HCT116 (cell line): ENCODE results near the gene CEP290. TPM values are rescaled to one million over a fixed set of nuclear protein-coding genes. Genes with fewer than 3 reads are reported as not detected.

Source experiments
- ATAC-seq: fragments of 200-7000 bp; cut with Tn5 transposase; 2 replicates; pipeline ENCODE4 v1.9.1; 2020; ENCODE audit warnings: mild to moderate bottlenecking, moderate library complexity
- BruUV-seq: library from RNA; stranded (reverse); fragments of 400-500 nt; replicated peaks from 2 replicates; lab custom pipeline; 2021; lab: Mats Ljungman, UMichigan
- CTCF ChIA-PET: fragments of 300-600 bp; sonication (Branson Sonifier 250); formaldehyde crosslinking; loops from one replicate; lab custom pipeline; 2021; ENCODE audit warnings: antibody characterized with exemption; lab: Charles Lee
- POLR2A ChIA-PET: fragments of 300-600, 350-600 bp; sonication (Branson Sonifier 250); formaldehyde crosslinking; loops from one replicate; lab custom pipeline; 2021; ENCODE audit warnings: antibody characterized with exemption; lab: Charles Lee
- RAD21 ChIA-PET, 2 experiments: fragments of 300-600 bp; sonication (Branson Sonifier 250); formaldehyde crosslinking; loops; one replicate each; lab custom pipeline; 2023; ENCODE audit warnings: low total read pairs in 2 of 2; ENCODE audit not compliant: uncharacterized antibody in 2 of 2, unreplicated experiment in 2 of 2, low non-redundant PET in 1 of 2; lab: Charles Lee
- DNase-seq: peaks from one replicate; pipeline ENCODE4 v3.0.0-alpha.2; 2010; ENCODE audit warnings: low read depth, low spot score
- H2AFZ ChIP-seq: fragments of 200-600 bp; shearing (Covaris generic), sonication (generic); 2 replicates; pipeline ENCODE4 v1.6.1; 2017; ENCODE audit warnings: low read depth, mixed run types, mixed read lengths, antibody characterized with exemption, low read length; ENCODE audit not compliant: poor library complexity, severe bottlenecking
- H3K27ac ChIP-seq: 2 replicates; pipeline ENCODE4 v1.5.1; 2012; ENCODE audit warnings: low read depth, low read length
- H3K27me3 ChIP-seq: fragments of 200-600 bp; sonication (generic); 2 replicates; pipeline ENCODE4 v1.6.1; 2016; ENCODE audit warnings: mixed run types, low read length, mixed read lengths; ENCODE audit not compliant: insufficient read depth
- H3K36me3 ChIP-seq, 2 experiments: fragments of 200-500 bp in 1 of 2; fragments of 200-600 bp in 1 of 2; sonication (Bioruptor generic) in 1 of 2; sonication (generic) in 1 of 2; 2 replicates each; pipeline versions ENCODE4 v1.5.1 to v1.6.1; 2014 to 2016; ENCODE audit warnings: low read length in 2 of 2, inconsistent platforms in 1 of 2, mixed read lengths in 1 of 2, mixed run types in 1 of 2; ENCODE audit not compliant: insufficient read depth in 2 of 2, control insufficient read depth in 1 of 2
- H3K4me1 ChIP-seq, 2 experiments: fragments of 200-600 bp in 1 of 2; sonication (generic) in 1 of 2; 2 replicates each; pipeline versions ENCODE4 v1.5.1 to v1.6.1; 2012 to 2017; ENCODE audit warnings: low read length in 2 of 2, inconsistent platforms in 1 of 2, mild to moderate bottlenecking in 1 of 2, mixed read lengths in 1 of 2, mixed run types in 1 of 2, moderate library complexity in 1 of 2; ENCODE audit not compliant: insufficient read depth in 2 of 2, control insufficient read depth in 1 of 2
- H3K4me2 ChIP-seq: fragments of 200-600 bp; sonication (generic); 2 replicates; pipeline ENCODE4 v1.6.1; 2017; ENCODE audit warnings: mixed run types, low read length, mixed read lengths
- H3K4me3 ChIP-seq, 2 experiments: fragments of 200-600 bp in 1 of 2; sonication (generic) in 1 of 2; replicated peaks in 1 of 2; 2 replicates each; pipeline ENCODE4 v1.5.1; 2011 to 2016; ENCODE audit warnings: low read length in 2 of 2, control low read depth in 1 of 2, low read depth in 1 of 2, mild to moderate bottlenecking in 1 of 2, mixed read lengths in 1 of 2, mixed run types in 1 of 2
- H3K79me2 ChIP-seq: fragments of 200-600 bp; sonication (generic); 2 replicates; pipeline ENCODE4 v1.6.1; 2017; ENCODE audit warnings: mild to moderate bottlenecking, mixed run types, low read length, moderate library complexity, mixed read lengths; ENCODE audit not compliant: insufficient read depth
- H3K9ac ChIP-seq: fragments of 200-600 bp; sonication (generic); 2 replicates; pipeline ENCODE4 v1.6.1; 2016; ENCODE audit warnings: low read length, mixed read lengths
- H3K9me2 ChIP-seq: fragments of 200-600 bp; sonication (generic), shearing (Covaris generic); 2 replicates; pipeline ENCODE4 v1.6.1; 2017; ENCODE audit warnings: mixed run types, mild to moderate bottlenecking, moderate library complexity; ENCODE audit not compliant: insufficient read depth
- H3K9me3 ChIP-seq, 2 experiments: fragments of 200-500 bp in 1 of 2; fragments of 200-600 bp in 1 of 2; sonication (Bioruptor generic) in 1 of 2; sonication (generic) in 1 of 2; 2 replicates each; pipeline ENCODE4 v1.6.1; 2014 to 2017; ENCODE audit warnings: low read length in 2 of 2, mixed read lengths in 2 of 2, inconsistent platforms in 1 of 2, low read depth in 1 of 2, mild to moderate bottlenecking in 1 of 2, mixed run types in 1 of 2, moderate library complexity in 1 of 2; ENCODE audit not compliant: control insufficient read depth in 1 of 2, insufficient read depth in 1 of 2
- H4K20me1 ChIP-seq: fragments of 200-600 bp; sonication (generic), shearing (Covaris generic); 2 replicates; pipeline ENCODE4 v1.6.1; 2017; ENCODE audit warnings: mixed run types, mild to moderate bottlenecking, moderate library complexity; ENCODE audit not compliant: insufficient read depth
- ATF3 ChIP-seq: IDR thresholded peaks from 2 replicates; pipeline ENCODE4 v1.6.1; 2012
- CTCF ChIP-seq, 3 experiments: fragments of 200-600 bp in 1 of 3; sonication (generic) in 1 of 3; IDR thresholded peaks in 2 of 3; conservative IDR thresholded peaks in 1 of 3; 2 replicates each; pipeline ENCODE4 v1.5.1; 2012 to 2017; ENCODE audit warnings: low read depth in 2 of 3, low read length in 2 of 3, antibody characterized with exemption in 1 of 3, borderline replicate concordance in 1 of 3, control low read depth in 1 of 3, mild to moderate bottlenecking in 1 of 3, mixed read lengths in 1 of 3, mixed run types in 1 of 3, moderate library complexity in 1 of 3; ENCODE audit not compliant: insufficient read depth in 1 of 3
- EGR1 ChIP-seq: IDR thresholded peaks from 2 replicates; pipeline ENCODE4 v1.6.1; 2012; ENCODE audit warnings: low read depth
- ELF1 ChIP-seq: IDR thresholded peaks from 2 replicates; pipeline ENCODE4 v1.6.1; 2012; ENCODE audit warnings: low read depth, borderline replicate concordance
- EZH2 ChIP-seq: fragments of 200-600 bp; sonication (generic); IDR thresholded peaks from 2 replicates; pipeline ENCODE4 v1.6.1; 2017; ENCODE audit warnings: antibody characterized with exemption, mixed run types
- FOSL1 ChIP-seq: IDR thresholded peaks from 2 replicates; pipeline ENCODE4 v1.6.1; 2012; ENCODE audit warnings: low read depth
- MAX ChIP-seq: IDR thresholded peaks from 2 replicates; pipeline ENCODE4 v1.6.1; 2012
- POLR2AphosphoS5 ChIP-seq: IDR thresholded peaks from 2 replicates; pipeline ENCODE4 v1.6.1; 2011; ENCODE audit warnings: mild to moderate bottlenecking, low read depth, low read length, moderate library complexity
- RAD21 ChIP-seq: IDR thresholded peaks from 2 replicates; pipeline ENCODE4 v1.6.1; 2012; ENCODE audit warnings: low read depth, mild to moderate bottlenecking
- REST ChIP-seq: IDR thresholded peaks from 2 replicates; pipeline ENCODE4 v1.6.1; 2012; ENCODE audit warnings: low read depth
- SIN3A ChIP-seq: IDR thresholded peaks from 2 replicates; pipeline ENCODE4 v1.6.1; 2012; ENCODE audit warnings: low read depth
- SP1 ChIP-seq: IDR thresholded peaks from 2 replicates; pipeline ENCODE4 v1.6.1; 2012; ENCODE audit warnings: low read depth
- TCF7L2 ChIP-seq: IDR thresholded peaks from 2 replicates; pipeline ENCODE4 v1.7.0; 2011; ENCODE audit warnings: borderline replicate concordance, inconsistent platforms; ENCODE audit not compliant: insufficient read depth, insufficient read length; ENCODE audit errors: extremely low read depth
- YY1 ChIP-seq: IDR thresholded peaks from 2 replicates; pipeline ENCODE4 v1.6.1; 2011; ENCODE audit warnings: low read length, low read depth, moderate library complexity, mild to moderate bottlenecking; ENCODE audit not compliant: insufficient replicate concordance; ENCODE audit errors: extremely low read depth
- ZFX ChIP-seq: fragments of 450-650 bp; IDR thresholded peaks from 2 replicates; pipeline ENCODE4 v1.6.1; 2017
- ZNF274 ChIP-seq: fragments of 200-500 bp; sonication (Bioruptor generic); IDR thresholded peaks from 2 replicates; pipeline ENCODE4 v1.6.1; 2014; ENCODE audit warnings: mild to moderate bottlenecking, low read depth, low read length, inconsistent platforms
- intact Hi-C: fragments of 100-400 bp; cut with micrococcal nuclease; formaldehyde crosslinking; loops from 2 replicates; pipeline ENCODE4 v1.10.0; 2022
- total RNA-seq: library from RNA; stranded (reverse); gene quantifications from one replicate; pipeline ENCODE4 v1.2.1, GENCODE V29; 2021; ENCODE audit not compliant: unreplicated experiment

CEP290 gene
- total RNA-seq, 1 experiment from 2014 or later = 13.6 TPM

GRCh38 chr12:88006351-88006750 lies 135.5 kb downstream of the CEP290 start:
- Histone ChIP-seq H3K4me1 (no peaks in the 10 kb centered on the region), H3K79me2 (no peaks in the 10 kb centered on the region), H3K27ac (no peak overlapping the region), H3K27me3 (no peaks in the 10 kb centered on the region), H3K9ac (no peak overlapping the region), H3K9me2 (no peaks in the 10 kb centered on the region), H2AFZ (no peak overlapping the region), H3K4me2 (no peak overlapping the region), H3K9me3 (no peaks in the 10 kb centered on the region; a peak in 1 of 4 replicates), H3K4me3 (no peak overlapping the region), H4K20me1 (no peaks in the 10 kb centered on the region)
- CTCF ChIA-PET = no interaction called here
- BruUV-seq = no TSS peak
- POLR2A ChIA-PET = no interaction called here
- RAD21 ChIA-PET = no interaction called here
- DNase-seq = no peak
- TF ChIP-seq POLR2AphosphoS5 = no peak
- no peak for TF ChIP-seq SP1
- TF ChIP-seq, all 23 proteins: peak for 0
- no peak for ATAC-seq
- intact Hi-C loops = no loop called here
- no peaks in the 10 kb centered on the region for H3K36me3 ChIP-seq

GRCh38 chr12:88001327-88001726 lies 140.6 kb downstream of the CEP290 start:
- Histone ChIP-seq H3K9me2 (no peaks in the 10 kb centered on the region), H3K4me3 (no peak overlapping the region), H2AFZ (no peak overlapping the region), H3K79me2 (no peaks in the 10 kb centered on the region), H3K4me2 (no peak overlapping the region), H4K20me1 (no peaks in the 10 kb centered on the region), H3K4me1 (no peaks in the 10 kb centered on the region), H3K36me3 (no peaks in the 10 kb centered on the region), H3K9ac (no peak overlapping the region), H3K9me3 (no peaks in the 10 kb centered on the region; a peak in 1 of 4 replicates), H3K27ac (no peak overlapping the region), H3K27me3 (no peaks in the 10 kb centered on the region)
- intact Hi-C loops = no loop called here
- POLR2A ChIA-PET = no interaction called here
- no peak for ATAC-seq
- no peak for DNase-seq
- RAD21 ChIA-PET = no interaction called here
- no TSS peak for BruUV-seq
- CTCF ChIA-PET = no interaction called here
- TF ChIP-seq SP1 = no peak
- no peak for TF ChIP-seq FOSL1
- TF ChIP-seq YY1 = no peak
- no peak for TF ChIP-seq TCF7L2
- no peak for TF ChIP-seq RAD21
- no peak for TF ChIP-seq REST
- TF ChIP-seq ZNF274 = no peak
- no peak for TF ChIP-seq MAX
- TF ChIP-seq ATF3 = no peak
- no peak for TF ChIP-seq EZH2
- TF ChIP-seq CTCF (IDR thresholded peaks at IDR 0.05 in 2 of 3, conservative IDR thresholded peaks at IDR 0.05 in 1 of 3; ENCODE audit: borderline replicate concordance in 1 of 3, insufficient read depth in 1 of 3, low read depth in 2 of 3, low read length in 2 of 3) = no peak
- TF ChIP-seq POLR2AphosphoS5 = no peak
- TF ChIP-seq SIN3A = no peak
- TF ChIP-seq ELF1 = no peak
- no peak for TF ChIP-seq ZFX
- TF ChIP-seq EGR1 = no peak
